GM12873 (cell line): ENCODE results near the gene EEF2.

ENCODE experiments used
- CTCF ChIP-seq: IDR thresholded peaks from 2 replicates; pipeline ENCODE4 v1.5.1; 2012; ENCODE audit warnings: low read depth, mild to moderate bottlenecking, moderate library complexity, low read length, control low read depth; ENCODE audit not compliant: insufficient read depth; ENCODE audit errors: missing control alignments

The EEF2 gene

GRCh38 chr19:4013886-4014540 lies 28.8 kb upstream of the EEF2 start:
- no peak for TF ChIP-seq CTCF

- TF ChIP-seq CTCF: no peak
These were observed 27.8 kb upstream of the EEF2 start for GRCh38 chr19:4012975-4013634.

GRCh38 chr19:4012092-4012974 lies 27.1 kb upstream of the EEF2 start:
- no peak for TF ChIP-seq CTCF

GRCh38 chr19:4010808-4011110 lies 25.5 kb upstream of the EEF2 start:
- no peak for TF ChIP-seq CTCF

GRCh38 chr19:4009990-4010807 lies 24.9 kb upstream of the EEF2 start:
- TF ChIP-seq CTCF: no peak

- no peak for TF ChIP-seq CTCF
These were observed 22.7 kb upstream of the EEF2 start for GRCh38 chr19:4007836-4008539.
